ENCODE measurements around the gene TLR8. TPM values are rescaled to one million over a fixed set of nuclear protein-coding genes. Genes with fewer than 3 reads are reported as not detected.

Gene TLR8
- total RNA-seq, 6 experiments from 2014 or later: 0.37 to 2.2 (median 1.4) TPM

GRCh38 chrX:12951595-12951975, 45.2 kb downstream of the TLR8 start:
- 75% methylated on average over 5 of the region's 5 CpGs for WGBS (ENCODE audit: insufficient coverage, low coverage, low lambda C conversion rate, missing lambda C conversion rate)
- Histone ChIP-seq H3K36me3 (no peaks in the 10 kb centered on the region), H3K4me1 (peaks cover 0 to 23% (median 6%) of the 10 kb centered on the region in 4 donors), H3K27ac (peak overlapping the region in 2 of 3 donors; percentile 6 to 38), H3K27me3 (no peaks in the 10 kb centered on the region), H3K9me3 (no peaks in the 10 kb centered on the region), H3K4me3 (no peak overlapping the region)
- DNase-seq (no peak), ATAC-seq (no peak)
- TF ChIP-seq CTCF (IDR thresholded peaks at IDR 0.05) (no peak), POLR2A (IDR thresholded peaks at IDR 0.05) (no peak)
- intact Hi-C loops (cut with DNase I): loop anchor here in 1 of 2 donors (10.0 kb wide), 1 partner anchor 523 kb away; no protein-coding TSS in a partner anchor

GRCh38 chrX:12953420-12953819, 47.0 kb downstream of the TLR8 start:
- intact Hi-C loops (cut with DNase I): loop anchor here in 1 of 2 donors (10.0 kb wide), 1 partner anchor 521 kb away; no protein-coding TSS in a partner anchor
- Histone ChIP-seq H3K36me3 (no peaks in the 10 kb centered on the region), H3K4me3 (no peak overlapping the region), H3K9me3 (no peaks in the 10 kb centered on the region), H3K4me1 (peaks cover 0 to 10% (median 0%) of the 10 kb centered on the region in 4 donors), H3K27ac (no peak overlapping the region), H3K27me3 (no peaks in the 10 kb centered on the region)
- DNase-seq: no peak
- TF ChIP-seq POLR2A (IDR thresholded peaks at IDR 0.05): no peak
- TF ChIP-seq CTCF (IDR thresholded peaks at IDR 0.05): no peak
- ATAC-seq: no peak
- WGBS (ENCODE audit: insufficient coverage, low coverage, low lambda C conversion rate, missing lambda C conversion rate): 81% methylated on average over 4 of the region's 8 CpGs

- ATAC-seq (no peak), DNase-seq (no peak)
- Histone ChIP-seq H3K9me3 (no peaks in the 10 kb centered on the region), H3K27me3 (no peaks in the 10 kb centered on the region), H3K27ac (peak overlapping the region in 1 of 3 donors; percentile 53), H3K4me3 (no peak overlapping the region), H3K4me1 (peaks cover 0 to 10% (median 0%) of the 10 kb centered on the region in 4 donors), H3K36me3 (no peaks in the 10 kb centered on the region)
- intact Hi-C loops (cut with DNase I): loop anchor here in 1 of 2 donors (10.0 kb wide), 1 partner anchor 520 kb away; no protein-coding TSS in a partner anchor
- WGBS (ENCODE audit: insufficient coverage, low coverage, low lambda C conversion rate, missing lambda C conversion rate): 80% methylated on average over 9 of the region's 9 CpGs
- no peak for TF ChIP-seq POLR2A (IDR thresholded peaks at IDR 0.05)
- TF ChIP-seq CTCF (IDR thresholded peaks at IDR 0.05): no peak
Measured at GRCh38 chrX:12954376-12954775, 48.0 kb downstream of the TLR8 start.

GRCh38 chrX:12954981-12955380, 48.6 kb downstream of the TLR8 start:
- Histone ChIP-seq H3K36me3 (no peaks in the 10 kb centered on the region), H3K4me3 (no peak overlapping the region), H3K27me3 (no peaks in the 10 kb centered on the region), H3K27ac (peak overlapping the region in 2 of 3 donors; percentile 18 to 63), H3K9me3 (no peaks in the 10 kb centered on the region), H3K4me1 (peaks cover 0 to 10% (median 0%) of the 10 kb centered on the region in 4 donors)
- DNase-seq: no peak
- ATAC-seq: peak in 1 of 4 donors; percentile 8
- TF ChIP-seq CTCF (IDR thresholded peaks at IDR 0.05) (no peak), POLR2A (IDR thresholded peaks at IDR 0.05) (no peak)
- intact Hi-C loops (cut with DNase I): loop anchor here in 1 of 2 donors (10.0 kb wide), 1 partner anchor 520 kb away; no protein-coding TSS in a partner anchor
- 56% methylated on average over 4 of the region's 4 CpGs for WGBS (ENCODE audit: insufficient coverage, low coverage, low lambda C conversion rate, missing lambda C conversion rate)
